Hepatocyte (in vitro differentiated cells): ENCODE data around the gene FIGNL1.

ENCODE experiments used
- EZH2 ChIP-seq: fragments of 200-600 bp; sonication (generic); IDR thresholded peaks from 2 replicates; pipeline ENCODE4 v1.6.1; 2016; ENCODE audit warnings: antibody characterized with exemption, mild to moderate bottlenecking, borderline replicate concordance
- EZH2phosphoT487 ChIP-seq: fragments of 200-600 bp; sonication (generic); IDR thresholded peaks from one replicate; pipeline ENCODE4 v1.6.1; 2018; ENCODE audit warnings: antibody characterized with exemption, mild to moderate bottlenecking, low read depth, moderate library complexity; ENCODE audit not compliant: unreplicated experiment, severe bottlenecking
- TF ChIP-seq, protein P1 (sequence below): fragments of 200-600 bp; sonication (generic); IDR thresholded peaks from 2 replicates; pipeline ENCODE4 v1.5.1; 2016; ENCODE audit warnings: antibody characterized with exemption, mild to moderate bottlenecking; ENCODE audit not compliant: poor library complexity

DNA sequence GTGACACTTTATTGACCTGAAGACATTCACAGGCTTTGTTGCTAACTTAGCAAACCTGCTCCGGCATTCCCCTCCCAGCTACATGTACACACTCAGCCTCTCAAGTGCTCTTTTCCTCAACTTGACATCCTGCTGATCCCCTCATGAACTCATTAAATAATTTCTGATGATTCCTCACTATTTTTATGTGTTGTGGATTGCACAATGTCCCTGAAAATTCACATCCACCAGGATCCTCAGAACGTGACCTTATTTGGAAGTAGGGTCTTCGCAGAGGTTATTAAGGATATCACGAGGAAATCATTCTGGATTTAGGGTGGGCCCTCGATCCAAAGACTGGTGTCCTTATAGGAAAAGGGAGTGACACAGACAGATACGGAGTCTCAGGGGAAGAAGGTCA is 27.3 kb downstream of the FIGNL1 start:
- TF ChIP-seq EZH2phosphoT487 (no peak), EZH2 (no peak)
- TF ChIP-seq, protein P1, sequence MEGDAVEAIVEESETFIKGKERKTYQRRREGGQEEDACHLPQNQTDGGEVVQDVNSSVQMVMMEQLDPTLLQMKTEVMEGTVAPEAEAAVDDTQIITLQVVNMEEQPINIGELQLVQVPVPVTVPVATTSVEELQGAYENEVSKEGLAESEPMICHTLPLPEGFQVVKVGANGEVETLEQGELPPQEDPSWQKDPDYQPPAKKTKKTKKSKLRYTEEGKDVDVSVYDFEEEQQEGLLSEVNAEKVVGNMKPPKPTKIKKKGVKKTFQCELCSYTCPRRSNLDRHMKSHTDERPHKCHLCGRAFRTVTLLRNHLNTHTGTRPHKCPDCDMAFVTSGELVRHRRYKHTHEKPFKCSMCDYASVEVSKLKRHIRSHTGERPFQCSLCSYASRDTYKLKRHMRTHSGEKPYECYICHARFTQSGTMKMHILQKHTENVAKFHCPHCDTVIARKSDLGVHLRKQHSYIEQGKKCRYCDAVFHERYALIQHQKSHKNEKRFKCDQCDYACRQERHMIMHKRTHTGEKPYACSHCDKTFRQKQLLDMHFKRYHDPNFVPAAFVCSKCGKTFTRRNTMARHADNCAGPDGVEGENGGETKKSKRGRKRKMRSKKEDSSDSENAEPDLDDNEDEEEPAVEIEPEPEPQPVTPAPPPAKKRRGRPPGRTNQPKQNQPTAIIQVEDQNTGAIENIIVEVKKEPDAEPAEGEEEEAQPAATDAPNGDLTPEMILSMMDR, result no peak
